KMS-11 (cell line): ENCODE measurements around the gene STUM.

Source experiments
- H2AFZ ChIP-seq: fragments of 200-600 bp; sonication (generic); 2 replicates; pipeline ENCODE4 v1.6.1; 2016; ENCODE audit warnings: antibody characterized with exemption, mixed run types, low read depth
- H3K27ac ChIP-seq: fragments of 200-600 bp; sonication (generic); 2 replicates; pipeline ENCODE4 v1.6.1; 2016; ENCODE audit warnings: mild to moderate bottlenecking, mixed run types
- H3K27me3 ChIP-seq: fragments of 200-600 bp; sonication (generic); 2 replicates; pipeline ENCODE4 v1.6.1; 2017; ENCODE audit warnings: mild to moderate bottlenecking, low read depth, mixed run types, moderate library complexity; ENCODE audit not compliant: insufficient read depth
- H3K36me3 ChIP-seq: fragments of 200-600 bp; sonication (generic); 2 replicates; pipeline ENCODE4 v1.6.1; 2017; ENCODE audit warnings: mild to moderate bottlenecking, mixed run types; ENCODE audit not compliant: insufficient read depth
- H3K4me1 ChIP-seq: fragments of 200-600 bp; sonication (generic); 2 replicates; pipeline ENCODE4 v1.6.1; 2016; ENCODE audit warnings: mild to moderate bottlenecking, low read depth, mixed run types; ENCODE audit not compliant: poor library complexity, severe bottlenecking
- H3K4me2 ChIP-seq: fragments of 200-600 bp; sonication (generic); 2 replicates; pipeline ENCODE4 v1.7.0; 2016; ENCODE audit warnings: mild to moderate bottlenecking, mixed run types
- H3K4me3 ChIP-seq: fragments of 200-600 bp; sonication (generic); IDR thresholded peaks from 2 replicates; pipeline ENCODE4 v1.6.1; 2017; ENCODE audit warnings: low read depth, low read length, mixed read lengths; ENCODE audit not compliant: insufficient read depth
- H3K79me2 ChIP-seq: fragments of 200-600 bp; sonication (generic); 2 replicates; pipeline ENCODE4 v1.6.1; 2016; ENCODE audit warnings: low read depth, mixed run types; ENCODE audit not compliant: insufficient read depth
- H3K9ac ChIP-seq: fragments of 200-600 bp; sonication (generic); 2 replicates; pipeline ENCODE4 v1.6.1; 2016; ENCODE audit warnings: mild to moderate bottlenecking, mixed run types
- H4K20me1 ChIP-seq: fragments of 200-600 bp; sonication (generic); 2 replicates; pipeline ENCODE4 v1.6.1; 2016; ENCODE audit warnings: mild to moderate bottlenecking, mixed run types; ENCODE audit not compliant: insufficient read depth
- CTCF ChIP-seq: fragments of 200-600 bp; sonication (generic); conservative IDR thresholded peaks from 2 replicates; pipeline ENCODE4 v1.6.1; 2017; ENCODE audit warnings: low read depth, mild to moderate bottlenecking, antibody characterized with exemption, low read length, moderate library complexity, mixed read lengths

Gene STUM

GRCh38 chr1:226648421-226648820 lies 99.9 kb downstream of the STUM start:
- Histone ChIP-seq H3K27ac (no peak overlapping the region), H3K27me3 (no peaks in the 10 kb centered on the region), H3K9ac (no peak overlapping the region), H4K20me1 (no peaks in the 10 kb centered on the region), H3K4me2 (no peak overlapping the region), H3K4me1 (peaks cover 14% of the 10 kb centered on the region), H2AFZ (no peak overlapping the region), H3K36me3 (no peaks in the 10 kb centered on the region; the same call in 1 of the 2 replicates), H3K79me2 (no peaks in the 10 kb centered on the region), H3K4me3 (no peak overlapping the region)
- TF ChIP-seq CTCF: no peak

GRCh38 chr1:226649244-226649643 lies 100.7 kb downstream of the STUM start:
- no peaks in the 10 kb centered on the region; the same call in 1 of the 2 replicates for H3K36me3 ChIP-seq
- TF ChIP-seq CTCF: no peak
- H3K27ac ChIP-seq: no peak overlapping the region

GRCh38 chr1:226649780-226650179 lies 101.2 kb downstream of the STUM start:
- Histone ChIP-seq H3K27me3 (no peaks in the 10 kb centered on the region), H3K9ac (no peak overlapping the region), H3K79me2 (no peaks in the 10 kb centered on the region; the same call in 1 of the 2 replicates), H2AFZ (no peak overlapping the region), H3K27ac (no peak overlapping the region), H3K36me3 (no peaks in the 10 kb centered on the region; the same call in 1 of the 2 replicates), H3K4me3 (no peak overlapping the region), H3K4me1 (peaks cover 15% of the 10 kb centered on the region), H3K4me2 (no peak overlapping the region), H4K20me1 (no peaks in the 10 kb centered on the region)
- no peak for TF ChIP-seq CTCF

More at GRCh38 chr1:226649244-226649643, 100.7 kb downstream of the STUM start:
- Histone ChIP-seq H3K4me1 (peaks cover 10% of the 10 kb centered on the region), H3K9ac (no peak overlapping the region), H3K79me2 (no peaks in the 10 kb centered on the region), H2AFZ (no peak overlapping the region), H3K4me2 (no peak overlapping the region), H3K27me3 (no peaks in the 10 kb centered on the region), H3K4me3 (no peak overlapping the region), H4K20me1 (no peaks in the 10 kb centered on the region)

- H3K4me3 ChIP-seq: no peak overlapping the region
- no peak overlapping the region for H2AFZ ChIP-seq
- no peak for TF ChIP-seq CTCF
- no peak overlapping the region for H3K27ac ChIP-seq
- peaks cover 21% of the 10 kb centered on the region for H3K4me1 ChIP-seq
- H3K36me3 ChIP-seq: no peaks in the 10 kb centered on the region; the same call in 1 of the 2 replicates
- H3K4me2 ChIP-seq: no peak overlapping the region
- H3K27me3 ChIP-seq: no peaks in the 10 kb centered on the region
- no peak overlapping the region for H3K9ac ChIP-seq
- no peaks in the 10 kb centered on the region for H4K20me1 ChIP-seq
- peaks cover 4% of the 10 kb centered on the region; the same call in 1 of the 2 replicates for H3K79me2 ChIP-seq
Measured at GRCh38 chr1:226650236-226650841, 101.8 kb downstream of the STUM start.
